ENCODE measurements around the gene INPP1.

The INPP1 gene

GRCh38 chr2:190412966-190413365 is 69.6 kb downstream of the INPP1 start:
- DNase-seq = no peak

GRCh38 chr2:190413421-190413820 is 70.0 kb downstream of the INPP1 start:
- DNase-seq = no peak

GRCh38 chr2:190415251-190415650 is 71.9 kb downstream of the INPP1 start:
- no peak for DNase-seq

GRCh38 chr2:190415794-190416775 is 72.7 kb downstream of the INPP1 start:
- DNase-seq = peak in 1 of 2 donors; percentile 41

GRCh38 chr2:190417045-190417842 is 73.9 kb downstream of the INPP1 start:
- no peak for DNase-seq

- DNase-seq = no peak
These were observed 75.3 kb downstream of the INPP1 start for GRCh38 chr2:190418727-190419126.

- no peak for DNase-seq
These were observed 77.4 kb downstream of the INPP1 start for GRCh38 chr2:190420801-190421200.
